22Rv1 (cell line): ENCODE measurements around the gene LRRC8A.

ENCODE experiments used
- ZFX ChIP-seq: fragments of 450-650 bp; IDR thresholded peaks from 2 replicates; pipeline ENCODE4 v1.6.1; 2017; ENCODE audit warnings: antibody characterized with exemption, borderline replicate concordance
- TF ChIP-seq, protein P1 (sequence below): fragments of 450-650 bp; IDR thresholded peaks from 2 replicates; pipeline ENCODE4 v1.5.1; 2017; ENCODE audit warnings: mild to moderate bottlenecking

DNA sequence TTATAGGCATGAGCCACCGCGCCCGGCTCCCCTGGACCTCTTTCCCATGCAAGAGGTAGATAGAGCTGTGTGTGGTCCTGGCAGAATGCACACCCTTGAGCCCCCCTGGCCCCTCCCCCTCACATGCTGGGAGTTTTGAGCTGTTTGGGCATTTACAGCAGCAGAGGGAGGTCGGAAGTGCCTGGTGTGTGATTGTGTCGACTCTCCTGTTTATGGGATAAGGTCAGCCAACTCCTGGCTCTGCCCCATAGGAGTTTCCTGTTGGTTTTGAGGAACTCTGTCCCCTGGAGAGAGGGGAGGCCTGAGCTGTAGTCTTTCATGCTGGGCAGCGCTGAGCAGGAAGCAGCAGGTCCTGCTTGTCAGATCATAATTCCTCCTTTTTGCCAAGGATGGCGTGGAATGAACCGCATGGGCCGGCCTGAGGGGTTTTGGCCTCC, 6.0 kb downstream of the LRRC8A start:
- TF ChIP-seq, protein P1, sequence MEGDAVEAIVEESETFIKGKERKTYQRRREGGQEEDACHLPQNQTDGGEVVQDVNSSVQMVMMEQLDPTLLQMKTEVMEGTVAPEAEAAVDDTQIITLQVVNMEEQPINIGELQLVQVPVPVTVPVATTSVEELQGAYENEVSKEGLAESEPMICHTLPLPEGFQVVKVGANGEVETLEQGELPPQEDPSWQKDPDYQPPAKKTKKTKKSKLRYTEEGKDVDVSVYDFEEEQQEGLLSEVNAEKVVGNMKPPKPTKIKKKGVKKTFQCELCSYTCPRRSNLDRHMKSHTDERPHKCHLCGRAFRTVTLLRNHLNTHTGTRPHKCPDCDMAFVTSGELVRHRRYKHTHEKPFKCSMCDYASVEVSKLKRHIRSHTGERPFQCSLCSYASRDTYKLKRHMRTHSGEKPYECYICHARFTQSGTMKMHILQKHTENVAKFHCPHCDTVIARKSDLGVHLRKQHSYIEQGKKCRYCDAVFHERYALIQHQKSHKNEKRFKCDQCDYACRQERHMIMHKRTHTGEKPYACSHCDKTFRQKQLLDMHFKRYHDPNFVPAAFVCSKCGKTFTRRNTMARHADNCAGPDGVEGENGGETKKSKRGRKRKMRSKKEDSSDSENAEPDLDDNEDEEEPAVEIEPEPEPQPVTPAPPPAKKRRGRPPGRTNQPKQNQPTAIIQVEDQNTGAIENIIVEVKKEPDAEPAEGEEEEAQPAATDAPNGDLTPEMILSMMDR, result no peak
- no peak for TF ChIP-seq ZFX
